ENCODE data around the gene SPECC1.

DNA sequence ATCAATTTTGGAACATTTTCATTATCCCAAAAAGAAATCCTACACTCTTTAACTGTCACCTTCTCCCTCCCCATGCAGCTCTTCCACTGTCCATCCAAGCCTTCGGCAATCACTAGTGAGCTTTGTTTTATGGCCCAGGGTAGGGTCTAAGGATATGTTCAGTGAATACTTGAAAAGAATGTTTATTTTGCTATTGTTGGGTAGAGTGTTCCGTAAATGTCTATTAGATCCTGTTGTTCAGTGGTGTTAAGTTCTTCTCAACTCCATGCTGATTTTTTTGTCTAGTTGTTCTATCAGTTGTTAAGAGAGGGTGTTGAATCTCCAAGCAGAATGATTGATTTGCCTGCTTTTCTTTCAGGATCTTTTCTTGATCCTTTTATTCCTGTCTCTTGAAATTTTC lies 29.9 kb downstream of the SPECC1 start:
- no peak for TF ChIP-seq GATA3 (IDR thresholded peaks at IDR 0.05; ENCODE audit: low read depth, low read length)
- no peak for TF ChIP-seq GATA2 (IDR thresholded peaks at IDR 0.05; ENCODE audit: low read depth, low read length)
